ENCODE measurements around the gene PGS1. TPM values are rescaled to one million over a fixed set of nuclear protein-coding genes. Genes with fewer than 3 reads are reported as not detected.

Gene PGS1
- total RNA-seq, 2 experiments from 2014 or later = 59.6 to 61.3 TPM

GRCh38 chr17:78401246-78401645 lies 22.8 kb downstream of the PGS1 start:
- no peak for DNase-seq (ENCODE audit: low spot score)
- Histone ChIP-seq H4K20me1 (ENCODE audit: insufficient read depth, low read length) (no peaks in the 10 kb centered on the region), H3K36me3 (ENCODE audit: insufficient read depth, low read length) (peaks cover 95% of the 10 kb centered on the region), H3K4me1 (ENCODE audit: insufficient read depth, low read length, poor library complexity, severe bottlenecking) (no peaks in the 10 kb centered on the region), H3K27ac (ENCODE audit: low read depth, low read length, poor library complexity, severe bottlenecking) (no peak overlapping the region), H3K9me2 (ENCODE audit: insufficient read depth, low read length) (no peaks in the 10 kb centered on the region), H3K9me3 (ENCODE audit: low read length) (no peaks in the 10 kb centered on the region), H3K4me3 (ENCODE audit: low read depth, low read length, poor library complexity, severe bottlenecking) (no peak overlapping the region), H2AFZ (ENCODE audit: low read length) (no peak overlapping the region), H3K4me2 (ENCODE audit: low read length) (no peak overlapping the region), H3K79me2 (ENCODE audit: insufficient read depth, low read depth, low read length) (no peaks in the 10 kb centered on the region)
- intact Hi-C loops (cut with micrococcal nuclease; ENCODE audit: unreplicated experiment) = no loop called here
- no peak for TF ChIP-seq CTCF (conservative IDR thresholded peaks at IDR 0.05; ENCODE audit: low read length)
- TF ChIP-seq EZH2phosphoT487 (IDR thresholded peaks at IDR 0.05; ENCODE audit: borderline replicate concordance, low read depth, low read length) = no peak
- no TSS peak for BruUV-seq (replicated peaks)
- CTCF ChIA-PET (ENCODE audit: unreplicated experiment) = no interaction called here
- POLR2A ChIA-PET = interaction anchor here (0.6 to 0.9 kb wide), 2 partner anchors 10 to 94 kb away, joined by 4 read pairs; no protein-coding TSS in a partner anchor

- TF ChIP-seq CTCF (conservative IDR thresholded peaks at IDR 0.05; ENCODE audit: low read length) (no peak), EZH2phosphoT487 (IDR thresholded peaks at IDR 0.05; ENCODE audit: borderline replicate concordance, low read depth, low read length) (no peak)
- H3K4me1 ChIP-seq (ENCODE audit: insufficient read depth, low read length, poor library complexity, severe bottlenecking) = no peaks in the 10 kb centered on the region
- DNase-seq (ENCODE audit: low spot score) = no peak
- no peaks in the 10 kb centered on the region for H4K20me1 ChIP-seq (ENCODE audit: insufficient read depth, low read length)
- BruUV-seq (replicated peaks) = TSS peak; percentile 26
- intact Hi-C loops (cut with micrococcal nuclease; ENCODE audit: unreplicated experiment) = no loop called here
- ChIA-PET POLR2A (interaction anchor here (0.6 to 0.9 kb wide), 2 partner anchors 11 to 398 kb away, joined by 3 to 4 read pairs; no protein-coding TSS in a partner anchor), CTCF (ENCODE audit: unreplicated experiment) (no interaction called here)
- H3K9me2 ChIP-seq (ENCODE audit: insufficient read depth, low read length) = no peaks in the 10 kb centered on the region
- no peak overlapping the region for H3K4me3 ChIP-seq (ENCODE audit: low read depth, low read length, poor library complexity, severe bottlenecking)
- H3K27ac ChIP-seq (ENCODE audit: low read depth, low read length, poor library complexity, severe bottlenecking) = no peak overlapping the region
- no peaks in the 10 kb centered on the region for H3K79me2 ChIP-seq (ENCODE audit: insufficient read depth, low read depth, low read length)
- peaks cover 95% of the 10 kb centered on the region for H3K36me3 ChIP-seq (ENCODE audit: insufficient read depth, low read length)
- H3K4me2 ChIP-seq (ENCODE audit: low read length) = no peak overlapping the region
- H2AFZ ChIP-seq (ENCODE audit: low read length) = no peak overlapping the region
- H3K9me3 ChIP-seq (ENCODE audit: low read length) = no peaks in the 10 kb centered on the region
Measured at GRCh38 chr17:78401891-78402290, 23.4 kb downstream of the PGS1 start.

- no peak for TF ChIP-seq CTCF (conservative IDR thresholded peaks at IDR 0.05; ENCODE audit: low read length)
- no peak for TF ChIP-seq EZH2phosphoT487 (IDR thresholded peaks at IDR 0.05; ENCODE audit: borderline replicate concordance, low read depth, low read length)
- Histone ChIP-seq H4K20me1 (ENCODE audit: insufficient read depth, low read length) (no peaks in the 10 kb centered on the region), H3K36me3 (ENCODE audit: insufficient read depth, low read length) (peaks cover 90% of the 10 kb centered on the region), H3K9me2 (ENCODE audit: insufficient read depth, low read length) (no peaks in the 10 kb centered on the region), H3K4me3 (ENCODE audit: low read depth, low read length, poor library complexity, severe bottlenecking) (no peak overlapping the region), H3K79me2 (ENCODE audit: insufficient read depth, low read depth, low read length) (no peaks in the 10 kb centered on the region), H3K27ac (ENCODE audit: low read depth, low read length, poor library complexity, severe bottlenecking) (no peak overlapping the region), H3K9me3 (ENCODE audit: low read length) (no peaks in the 10 kb centered on the region), H2AFZ (ENCODE audit: low read length) (no peak overlapping the region), H3K4me2 (ENCODE audit: low read length) (no peak overlapping the region), H3K4me1 (ENCODE audit: insufficient read depth, low read length, poor library complexity, severe bottlenecking) (no peaks in the 10 kb centered on the region)
- BruUV-seq (replicated peaks) = no TSS peak
- DNase-seq (ENCODE audit: low spot score) = no peak
- ChIA-PET CTCF (ENCODE audit: unreplicated experiment) (no interaction called here), POLR2A (interaction anchor here (0.7 kb wide), 1 partner anchor 23 kb away, joined by 4 read pairs; no protein-coding TSS in a partner anchor)
- intact Hi-C loops (cut with micrococcal nuclease; ENCODE audit: unreplicated experiment) = no loop called here
Measured at GRCh38 chr17:78403822-78404221, 25.4 kb downstream of the PGS1 start.
